ENCODE data around the gene ARHGAP24. TPM values are rescaled to one million over a fixed set of nuclear protein-coding genes. Genes with fewer than 3 reads are reported as not detected.
"Not testable (repeated sequence)": the region's sequence is repeated elsewhere in the genome, so short reads cannot be mapped to it uniquely, and the experiment has no call there.

The ARHGAP24 gene
- total RNA-seq, 3 donors from 2014 or later: 5.2 to 11.6 (median 6.7) TPM

GRCh38 chr4:85659610-85660218 is 184.8 kb downstream of the ARHGAP24 start:
- intact Hi-C loops (cut with DNase I, micrococcal nuclease): no loop called here
- no peak for TF ChIP-seq CTCF (IDR thresholded peaks at IDR 0.05)
- ATAC-seq (no peak), DNase-seq (no peak)
- no peaks in the 10 kb centered on the region for H3K9me3 ChIP-seq
- H3K4me3 ChIP-seq: no peak overlapping the region
- H3K4me1 ChIP-seq (ENCODE audit: low read depth): no peaks in the 10 kb centered on the region
- no peaks in the 10 kb centered on the region for H3K36me3 ChIP-seq (ENCODE audit: low read depth)

DNA sequence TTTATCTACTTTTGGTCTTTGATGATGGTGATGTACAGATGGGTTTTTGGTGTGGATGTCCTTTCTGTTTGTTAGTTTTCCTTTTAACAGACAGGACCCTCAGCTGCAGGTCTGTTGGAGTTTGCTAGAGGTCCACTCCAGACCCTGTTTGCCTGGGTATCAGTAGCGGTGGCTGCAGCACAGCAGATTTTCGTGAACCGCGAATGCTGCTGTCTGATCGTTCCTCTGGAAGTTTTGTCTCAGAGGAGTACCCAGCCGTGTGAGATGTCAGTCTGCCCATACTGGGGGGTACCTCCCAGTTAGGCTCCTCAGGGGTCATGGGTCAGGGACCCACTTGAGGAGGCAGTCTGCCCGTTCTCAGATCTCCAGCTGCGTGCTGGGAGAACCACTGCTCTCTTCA is 191.7 kb downstream of the ARHGAP24 start:
- H3K4me3 ChIP-seq; H3K9me3 ChIP-seq; intact Hi-C loops (cut with DNase I, micrococcal nuclease); H3K36me3 ChIP-seq (ENCODE audit: low read depth); ATAC-seq; H3K4me1 ChIP-seq (ENCODE audit: low read depth); DNase-seq: not testable (repeated sequence)

- ATAC-seq (no peak), DNase-seq (no peak)
- Histone ChIP-seq H3K36me3 (ENCODE audit: low read depth) (no peaks in the 10 kb centered on the region), H3K4me3 (no peak overlapping the region), H3K4me1 (ENCODE audit: low read depth) (no peaks in the 10 kb centered on the region), H3K9me3 (no peaks in the 10 kb centered on the region)
- no peak for TF ChIP-seq CTCF (IDR thresholded peaks at IDR 0.05)
- intact Hi-C loops (cut with DNase I, micrococcal nuclease): no loop called here
Measured at GRCh38 chr4:85669204-85669603, 194.3 kb downstream of the ARHGAP24 start.

GRCh38 chr4:85669992-85670548 is 195.1 kb downstream of the ARHGAP24 start:
- no peak for TF ChIP-seq CTCF (IDR thresholded peaks at IDR 0.05)
- intact Hi-C loops (cut with DNase I, micrococcal nuclease): no loop called here
- ATAC-seq: no peak

DNA sequence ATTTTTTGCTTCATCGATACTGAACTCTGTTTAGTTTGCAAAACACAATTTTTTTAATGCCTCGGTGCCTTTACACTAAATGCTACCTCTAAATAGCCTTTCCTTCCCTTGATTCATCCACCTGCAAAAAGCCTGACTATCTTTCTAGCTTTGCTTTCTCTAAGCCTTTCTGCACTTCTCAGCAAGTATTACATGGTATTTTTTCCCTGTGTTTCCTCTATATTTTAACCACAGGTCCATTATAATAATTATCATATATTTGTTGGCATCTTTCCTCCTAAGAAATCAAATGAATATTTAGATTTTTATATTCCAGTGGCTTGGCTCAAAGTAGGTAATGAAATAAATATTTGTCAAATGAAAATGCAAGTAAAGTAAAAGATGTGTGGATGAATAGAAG is 196.2 kb downstream of the ARHGAP24 start:
- no peaks in the 10 kb centered on the region for H3K4me1 ChIP-seq (ENCODE audit: low read depth)
- H3K4me3 ChIP-seq: no peak overlapping the region
- TF ChIP-seq CTCF (IDR thresholded peaks at IDR 0.05): no peak
- intact Hi-C loops (cut with DNase I, micrococcal nuclease): no loop called here
- ATAC-seq (no peak), DNase-seq (no peak)
- no peaks in the 10 kb centered on the region for H3K36me3 ChIP-seq (ENCODE audit: low read depth)
- H3K9me3 ChIP-seq: no peaks in the 10 kb centered on the region

More at GRCh38 chr4:85669992-85670548, 195.1 kb downstream of the ARHGAP24 start:
- no peak for DNase-seq
- no peaks in the 10 kb centered on the region for H3K36me3 ChIP-seq (ENCODE audit: low read depth)
- H3K4me1 ChIP-seq (ENCODE audit: low read depth): no peaks in the 10 kb centered on the region
- no peaks in the 10 kb centered on the region for H3K9me3 ChIP-seq
- H3K4me3 ChIP-seq: no peak overlapping the region

GRCh38 chr4:85672116-85672515 is 197.2 kb downstream of the ARHGAP24 start:
- Histone ChIP-seq H3K9me3 (no peaks in the 10 kb centered on the region), H3K36me3 (ENCODE audit: low read depth) (no peaks in the 10 kb centered on the region), H3K4me3 (no peak overlapping the region), H3K4me1 (ENCODE audit: low read depth) (no peaks in the 10 kb centered on the region)
- TF ChIP-seq CTCF (IDR thresholded peaks at IDR 0.05): no peak
- intact Hi-C loops (cut with DNase I, micrococcal nuclease): no loop called here
- DNase-seq: no peak
- peak; percentile 48 for ATAC-seq
